Measurements from ENCODE around the gene SLC43A2.

Gene SLC43A2

GRCh38 chr17:1621273-1621954 is 7.2 kb downstream of the SLC43A2 start:
- no peak for DNase-seq

- no peak for DNase-seq
These were observed 8.1 kb downstream of the SLC43A2 start for GRCh38 chr17:1620486-1620885.

GRCh38 chr17:1617620-1618174 is 10.9 kb downstream of the SLC43A2 start:
- DNase-seq: no peak

- DNase-seq: no peak
These were observed 12.5 kb downstream of the SLC43A2 start for GRCh38 chr17:1616101-1616500.

DNA sequence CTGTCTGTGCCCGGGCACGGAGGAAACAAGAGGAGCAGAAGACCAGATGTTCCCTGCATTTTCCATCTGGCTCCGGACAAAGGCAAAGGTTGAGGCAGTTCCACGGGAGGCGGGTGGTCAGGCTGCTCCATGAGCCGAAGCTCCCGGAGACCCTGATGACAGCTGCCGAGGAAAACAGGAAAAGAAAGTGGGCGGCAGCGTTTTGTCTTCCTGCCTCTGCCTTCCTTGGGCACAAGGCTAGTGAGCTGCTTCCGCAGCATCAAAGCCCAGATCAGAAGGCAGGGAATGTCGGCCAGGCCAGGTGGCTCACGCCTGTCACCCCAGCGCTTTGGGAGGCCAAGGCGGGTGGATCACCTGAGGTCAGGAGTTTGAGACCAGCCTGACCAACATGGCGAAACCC is 16.2 kb downstream of the SLC43A2 start:
- DNase-seq: no peak

DNA sequence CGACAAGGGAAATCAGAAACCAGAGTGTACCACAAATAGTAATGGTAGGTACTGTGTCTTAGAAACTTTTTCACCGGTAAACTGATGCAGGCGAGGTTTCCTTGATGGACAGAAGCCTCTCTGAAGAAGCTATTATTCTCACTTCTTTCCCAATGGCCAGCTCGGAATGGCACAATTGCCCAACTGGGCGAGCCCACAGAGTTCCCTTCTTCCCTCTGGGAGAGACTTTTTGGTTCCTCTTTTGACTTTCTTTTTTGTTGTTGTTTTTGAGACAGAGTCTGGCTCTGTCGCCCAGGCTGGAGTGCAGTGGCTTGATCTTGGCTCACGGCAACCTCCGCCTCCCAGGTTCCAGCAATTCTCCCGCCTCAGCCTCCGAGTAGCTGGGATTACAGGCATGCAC is 16.9 kb downstream of the SLC43A2 start:
- DNase-seq: no peak

- no peak for DNase-seq
These were observed 20.0 kb downstream of the SLC43A2 start for GRCh38 chr17:1608676-1609075.

- DNase-seq: no peak
These were observed 20.7 kb downstream of the SLC43A2 start for GRCh38 chr17:1607971-1608320.

- DNase-seq: no peak
These were observed 22.2 kb downstream of the SLC43A2 start for GRCh38 chr17:1606352-1606985.

GRCh38 chr17:1605681-1606351 is 22.8 kb downstream of the SLC43A2 start:
- DNase-seq: no peak

DNA sequence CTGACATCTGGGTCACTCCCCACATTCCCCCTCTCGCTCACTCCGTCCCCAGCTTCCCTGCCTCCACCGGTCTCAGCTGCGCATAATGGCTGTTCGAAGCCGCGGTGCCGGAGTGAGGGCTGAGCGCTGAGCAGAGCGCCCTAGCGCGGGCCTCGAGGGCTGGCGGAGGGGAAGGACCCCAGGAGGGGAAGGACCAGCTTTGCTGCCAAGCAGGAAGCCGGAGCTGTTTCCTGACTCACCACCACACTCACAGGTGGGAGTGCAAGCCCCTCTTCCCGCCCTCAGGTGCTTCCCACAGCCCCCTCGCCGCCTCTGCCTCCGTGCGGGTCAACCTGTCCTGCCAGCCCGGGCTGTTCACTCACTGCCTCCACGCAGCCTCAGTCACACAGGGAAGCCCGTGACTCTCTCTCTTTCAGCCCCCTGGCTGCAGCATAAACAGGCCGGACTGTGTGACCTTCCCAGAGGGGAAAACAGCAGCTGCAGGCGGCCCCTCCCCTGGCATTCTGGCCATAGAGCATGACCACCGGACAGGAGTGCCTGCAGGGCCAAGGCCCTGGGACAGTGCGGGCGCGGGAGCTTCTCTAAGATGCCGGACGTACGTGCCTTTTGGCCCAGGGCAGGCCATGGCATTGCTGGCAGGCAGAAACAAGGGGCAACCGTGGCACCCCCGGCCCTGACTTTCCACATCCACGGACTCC is 23.7 kb downstream of the SLC43A2 start:
- no peak for DNase-seq

GRCh38 chr17:1601571-1601970 is 27.1 kb downstream of the SLC43A2 start:
- no peak for DNase-seq

GRCh38 chr17:1598399-1599095 is 30.1 kb downstream of the SLC43A2 start:
- no peak for DNase-seq

DNA sequence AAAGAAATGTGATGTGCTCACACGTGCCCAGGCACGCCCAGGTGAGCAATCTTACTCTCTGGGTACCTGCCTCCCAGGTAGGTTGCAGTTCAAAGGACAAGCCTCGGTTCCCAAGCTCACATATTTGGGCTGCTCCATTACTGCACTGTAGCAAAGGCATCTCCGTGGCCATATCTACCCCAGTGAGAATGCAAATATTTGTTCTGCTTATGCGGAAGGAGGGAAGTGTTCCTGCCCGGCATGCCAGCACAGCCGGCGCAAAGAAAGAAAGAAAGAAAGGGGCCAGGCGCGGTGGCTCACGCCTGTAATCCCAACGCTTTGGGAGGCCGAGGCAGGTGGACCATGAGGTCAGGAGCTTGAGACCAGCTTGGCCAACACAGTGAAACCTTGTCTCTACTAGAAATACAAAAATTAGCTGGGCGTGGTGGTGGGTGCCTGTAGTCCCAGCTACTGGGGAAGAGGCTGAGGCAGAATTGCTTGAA is 30.7 kb downstream of the SLC43A2 start:
- DNase-seq: no peak

DNA sequence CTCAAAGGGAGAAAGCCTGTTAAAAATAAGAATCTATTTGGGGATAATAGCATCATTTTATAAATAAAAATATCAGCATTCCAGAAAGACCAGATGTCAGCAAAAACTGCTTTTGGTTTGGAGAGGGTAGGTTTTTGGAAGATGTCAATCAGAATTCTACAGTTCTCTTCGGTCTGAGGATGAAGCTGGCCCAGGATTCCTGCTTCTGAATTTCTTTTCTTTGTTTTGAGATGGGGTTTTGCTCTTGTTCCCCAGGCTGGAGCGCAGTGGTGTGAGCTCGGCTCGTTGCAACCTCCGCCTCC is 35.1 kb downstream of the SLC43A2 start:
- DNase-seq: no peak

DNA sequence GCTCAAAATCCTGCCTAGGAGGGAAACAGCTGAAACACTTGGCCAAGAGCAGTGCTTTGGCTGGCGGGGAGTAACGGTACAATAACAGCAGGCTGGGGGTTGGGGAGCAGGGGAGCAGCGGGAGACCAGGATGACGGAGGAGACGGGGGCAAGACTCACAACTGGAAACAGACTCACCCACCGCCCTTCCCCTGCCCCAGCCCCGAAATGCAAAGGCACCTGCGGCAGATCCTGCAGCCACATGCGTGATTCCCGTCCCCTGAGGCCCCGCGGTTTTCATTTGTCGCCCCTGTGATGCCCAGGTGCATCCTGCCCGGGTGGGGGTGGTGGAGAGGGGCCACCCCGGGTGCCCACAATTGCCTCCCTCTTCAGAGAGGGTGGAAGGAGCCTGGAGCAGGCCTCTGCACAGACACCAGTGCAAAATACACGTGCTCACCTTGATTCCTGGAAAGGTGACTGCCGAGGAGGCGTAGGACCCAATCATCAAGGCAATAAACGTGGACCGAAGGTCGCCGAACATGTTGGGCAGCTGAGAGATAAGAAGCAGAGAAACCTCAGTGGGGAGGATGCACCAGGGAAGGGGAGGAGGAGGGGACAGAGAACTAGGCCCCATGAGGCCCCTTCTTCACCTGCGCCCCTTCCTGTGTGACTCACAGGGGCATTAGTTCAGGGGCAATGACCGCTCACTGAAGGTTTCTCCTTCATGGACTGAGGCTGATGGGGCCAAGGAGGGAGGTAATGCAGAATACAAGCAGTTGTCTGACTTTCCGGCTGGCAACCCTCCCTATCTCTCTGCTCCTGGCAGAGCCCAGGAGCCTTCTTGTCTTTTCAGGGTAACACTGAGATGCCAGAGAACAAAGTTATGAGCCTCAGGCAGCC is 35.6 kb downstream of the SLC43A2 start:
- DNase-seq: no peak

DNA sequence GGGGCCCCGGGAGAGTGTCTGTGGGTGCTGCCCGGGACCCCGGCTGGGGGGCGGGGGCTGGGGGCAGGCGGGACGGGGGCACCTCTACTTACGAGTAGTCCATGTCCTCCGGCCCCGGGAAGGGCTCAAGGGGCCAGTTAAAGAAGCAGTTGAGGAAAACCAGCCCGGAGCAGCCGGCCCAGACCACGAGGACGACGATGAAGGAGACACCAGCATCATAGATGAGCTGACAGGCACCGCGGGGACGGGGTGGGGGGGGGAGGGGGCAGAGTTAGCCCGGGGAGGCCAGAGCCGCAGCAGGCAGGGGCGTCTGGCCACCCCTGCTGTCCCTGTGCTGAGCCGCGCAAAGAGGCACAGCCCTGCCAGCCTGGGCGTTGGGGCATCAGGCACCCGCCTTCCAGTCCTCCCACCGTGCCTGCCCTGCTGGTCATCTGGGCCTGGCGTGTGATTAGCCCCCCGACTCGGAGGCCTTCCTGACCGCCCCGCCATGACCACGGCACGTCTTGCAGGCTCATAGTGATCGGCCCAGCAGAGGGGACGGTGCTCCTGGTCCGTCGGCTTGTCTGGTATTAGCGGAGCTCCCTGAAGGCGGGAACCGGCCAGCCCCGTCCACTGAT is 37.1 kb downstream of the SLC43A2 start:
- no peak for DNase-seq

- DNase-seq: no peak
These were observed 37.7 kb downstream of the SLC43A2 start for GRCh38 chr17:1590747-1591473.

DNA sequence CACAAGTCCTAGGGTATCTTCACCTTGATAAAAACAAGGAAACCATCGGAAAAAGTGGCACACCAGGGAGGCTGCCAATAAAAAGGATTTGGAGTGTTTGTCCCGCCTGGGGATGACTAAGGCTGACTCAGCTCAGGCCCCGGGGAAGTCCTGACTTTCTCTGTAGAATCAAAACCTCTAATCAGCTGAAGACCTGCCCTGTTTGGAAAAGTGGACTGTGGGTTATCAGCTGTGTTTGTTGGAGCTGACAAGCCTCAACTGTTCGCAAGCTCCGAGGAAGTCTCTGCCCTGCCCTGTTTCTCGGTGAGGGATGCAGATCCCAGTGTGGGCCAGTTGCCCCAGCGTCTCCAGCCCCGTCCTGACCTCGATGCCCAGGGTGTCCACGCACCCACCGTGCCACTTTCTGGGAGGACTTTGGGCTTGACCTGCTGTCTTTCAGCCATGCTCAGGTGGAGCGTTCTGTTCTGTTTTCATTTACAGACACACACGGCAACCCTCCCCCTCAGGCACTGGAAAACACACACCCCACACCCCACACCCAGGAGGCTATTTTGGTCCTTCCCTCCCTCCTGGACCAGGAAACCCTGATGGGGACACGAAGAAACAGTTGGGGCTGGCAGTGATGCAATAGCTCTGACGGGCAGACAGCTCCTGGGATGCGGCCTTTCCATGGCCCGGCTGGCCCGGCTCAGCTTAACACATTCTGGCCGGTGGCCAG is 38.4 kb downstream of the SLC43A2 start:
- DNase-seq: no peak

Data from NCI-H2029 (cell line).